Mesendoderm (in vitro differentiated cells): ENCODE measurements around the gene CARMIL1.

Source experiments
- DNase-seq: peaks from one replicate; pipeline ENCODE4 v3.0.0; 2013
- H2AK5ac ChIP-seq: 2 replicates; pipeline ENCODE4 v1.6.1; 2013; ENCODE audit warnings: low read length, inconsistent platforms
- H2BK120ac ChIP-seq: 2 replicates; pipeline ENCODE4 v1.6.1; 2013; ENCODE audit warnings: low read depth, mild to moderate bottlenecking, low read length, moderate library complexity, mixed read lengths
- H2BK15ac ChIP-seq: replicated peaks from 2 replicates; pipeline ENCODE4 v1.6.1; 2013; ENCODE audit warnings: low read depth, mild to moderate bottlenecking, moderate library complexity
- H2BK5ac ChIP-seq: 2 replicates; pipeline ENCODE4 v1.6.1; 2013; ENCODE audit warnings: low read length, inconsistent platforms
- H3K18ac ChIP-seq: 2 replicates; pipeline ENCODE4 v1.6.1; 2013; ENCODE audit warnings: mild to moderate bottlenecking, low read length, mixed read lengths
- H3K23ac ChIP-seq: one replicate; pipeline ENCODE4 v1.6.1; 2013; ENCODE audit warnings: low read length
- H3K27ac ChIP-seq: 2 replicates; pipeline ENCODE4 v1.5.1; 2013; ENCODE audit warnings: low read depth, mild to moderate bottlenecking, inconsistent platforms, low read length, moderate library complexity
- H3K27me3 ChIP-seq: 2 replicates; pipeline ENCODE4 v1.6.1; 2013; ENCODE audit warnings: low read length, control low read depth, mild to moderate bottlenecking, inconsistent platforms; ENCODE audit not compliant: insufficient read depth, poor library complexity
- H3K36me3 ChIP-seq: 2 replicates; pipeline ENCODE4 v1.6.1; 2013; ENCODE audit warnings: low read length, inconsistent platforms; ENCODE audit not compliant: control insufficient read depth, insufficient read depth
- H3K4ac ChIP-seq: one replicate; pipeline ENCODE4 v1.6.1; 2013; ENCODE audit warnings: low read depth, mild to moderate bottlenecking, low read length, moderate library complexity
- H3K4me1 ChIP-seq: 2 replicates; pipeline ENCODE4 v1.6.1; 2013; ENCODE audit warnings: low read depth, low read length, inconsistent platforms; ENCODE audit not compliant: control insufficient read depth
- H3K4me2 ChIP-seq: 2 replicates; pipeline ENCODE4 v1.6.1; 2013; ENCODE audit warnings: low read length
- H3K4me3 ChIP-seq: 2 replicates; pipeline ENCODE4 v1.5.1; 2013; ENCODE audit warnings: mild to moderate bottlenecking, low read length
- H3K56ac ChIP-seq: one replicate; pipeline ENCODE4 v1.6.1; 2013; ENCODE audit warnings: low read length
- H3K79me1 ChIP-seq: 2 replicates; pipeline ENCODE4 v1.6.1; 2013; ENCODE audit warnings: low read length, inconsistent platforms
- H3K79me2 ChIP-seq: 2 replicates; pipeline ENCODE4 v1.6.1; 2013; ENCODE audit warnings: mild to moderate bottlenecking, low read length; ENCODE audit not compliant: control insufficient read depth, insufficient read depth
- H3K9ac ChIP-seq: 2 replicates; pipeline ENCODE4 v1.6.1; 2013; ENCODE audit warnings: low read length, inconsistent platforms
- H4K5ac ChIP-seq: one replicate; pipeline ENCODE4 v1.6.1; 2013; ENCODE audit warnings: low read length
- H4K8ac ChIP-seq: one replicate; pipeline ENCODE4 v1.6.1; 2013; ENCODE audit warnings: low read depth, mild to moderate bottlenecking, control low read depth, low read length, moderate library complexity
- WGBS: extraction: QIAGEN DNeasy Blood & Tissue Kit; methylation state at CpG from one replicate; pipeline ENCODE4 v1.1.7; 2013; ENCODE audit warnings: low lambda C conversion rate, missing lambda C conversion rate; ENCODE audit not compliant: insufficient coverage; ENCODE audit errors: extremely low coverage; 5-methylcytosine and 5-hydroxymethylcytosine counted together

The CARMIL1 gene

GRCh38 chr6:25250878-25251277 lies 28.3 kb upstream of the CARMIL1 start:
- no CpG with 5 or more reads among the region's 5 CpGs for WGBS
- no peak overlapping the region for H4K8ac ChIP-seq
- no peaks in the 10 kb centered on the region for H3K36me3 ChIP-seq
- H3K23ac ChIP-seq = no peak overlapping the region
- H3K79me1 ChIP-seq = no peaks in the 10 kb centered on the region
- H3K27ac ChIP-seq = no peak overlapping the region
- no peak overlapping the region for H2BK15ac ChIP-seq
- no peaks in the 10 kb centered on the region for H3K4me1 ChIP-seq
- H3K56ac ChIP-seq = no peak overlapping the region
- no peak overlapping the region for H3K18ac ChIP-seq
- H2AK5ac ChIP-seq = no peak overlapping the region
- no peaks in the 10 kb centered on the region for H3K79me2 ChIP-seq
- H3K4me2 ChIP-seq = no peak overlapping the region
- no peak overlapping the region for H4K5ac ChIP-seq
- H2BK5ac ChIP-seq = no peak overlapping the region
- DNase-seq = peak; percentile 4
- H2BK120ac ChIP-seq = no peak overlapping the region
- H3K9ac ChIP-seq = no peak overlapping the region
- no peak overlapping the region for H3K4me3 ChIP-seq
- H3K27me3 ChIP-seq = no peaks in the 10 kb centered on the region
- no peak overlapping the region for H3K4ac ChIP-seq

DNA sequence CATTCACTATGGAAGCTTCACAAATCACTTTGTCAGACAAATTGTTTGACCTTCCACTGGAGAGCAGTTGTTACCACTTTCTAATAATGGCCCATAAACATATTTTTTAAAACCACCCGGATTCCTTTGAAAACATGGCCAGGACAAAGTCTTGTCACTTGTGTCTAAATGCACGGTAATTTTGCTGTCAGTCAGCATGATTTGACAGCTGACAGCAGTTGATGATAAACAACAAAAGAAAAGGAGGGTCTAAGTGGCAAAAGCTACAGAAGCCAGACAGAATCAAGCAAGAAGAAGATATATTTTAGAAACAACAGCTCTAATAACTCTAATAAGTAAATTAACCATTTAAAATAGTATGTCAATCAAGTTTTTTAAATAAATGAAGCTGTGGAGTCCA lies 27.7 kb upstream of the CARMIL1 start:
- Histone ChIP-seq H2BK15ac (no peak overlapping the region), H3K27ac (no peak overlapping the region), H3K4me1 (no peaks in the 10 kb centered on the region), H3K56ac (no peak overlapping the region), H3K9ac (no peak overlapping the region), H4K8ac (no peak overlapping the region), H3K27me3 (no peaks in the 10 kb centered on the region), H3K23ac (no peak overlapping the region), H2BK120ac (no peak overlapping the region), H3K4me3 (no peak overlapping the region), H3K36me3 (no peaks in the 10 kb centered on the region), H2BK5ac (no peak overlapping the region), H3K79me1 (no peaks in the 10 kb centered on the region), H3K4ac (no peak overlapping the region), H3K18ac (no peak overlapping the region), H4K5ac (no peak overlapping the region), H3K4me2 (no peak overlapping the region), H2AK5ac (no peak overlapping the region), H3K79me2 (no peaks in the 10 kb centered on the region)
- WGBS = no CpG with 5 or more reads among the region's 2 CpGs
- DNase-seq = no peak

DNA sequence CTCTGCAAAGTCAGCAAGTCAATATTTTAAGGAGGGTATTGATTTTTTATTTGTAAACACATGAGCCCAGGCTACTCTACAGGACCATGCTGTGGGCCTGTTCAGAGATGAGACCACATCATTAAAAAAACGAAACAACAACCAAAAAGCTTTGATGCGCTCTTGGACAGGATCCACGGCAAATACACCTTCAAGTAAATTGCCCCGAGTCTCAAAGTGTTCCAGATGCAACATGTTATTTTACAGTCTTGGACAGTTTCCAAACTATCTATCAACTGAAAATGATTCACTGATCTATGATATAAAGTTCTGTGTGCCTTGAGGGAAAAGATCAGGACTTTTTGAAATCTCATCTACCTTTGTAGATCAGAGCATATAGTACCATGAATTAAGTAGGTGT lies 25.8 kb upstream of the CARMIL1 start:
- Histone ChIP-seq H3K4ac (no peak overlapping the region), H3K56ac (no peak overlapping the region), H3K18ac (no peak overlapping the region), H3K9ac (no peak overlapping the region), H2AK5ac (no peak overlapping the region), H4K5ac (no peak overlapping the region), H3K4me3 (no peak overlapping the region), H3K4me1 (no peaks in the 10 kb centered on the region), H3K36me3 (no peaks in the 10 kb centered on the region), H3K4me2 (no peak overlapping the region), H3K79me2 (no peaks in the 10 kb centered on the region), H2BK15ac (no peak overlapping the region), H2BK5ac (no peak overlapping the region), H3K27me3 (no peaks in the 10 kb centered on the region), H3K79me1 (no peaks in the 10 kb centered on the region), H3K23ac (no peak overlapping the region), H3K27ac (no peak overlapping the region), H2BK120ac (no peak overlapping the region), H4K8ac (no peak overlapping the region)
- no CpG with 5 or more reads among the region's 4 CpGs for WGBS
- DNase-seq = no peak

DNA sequence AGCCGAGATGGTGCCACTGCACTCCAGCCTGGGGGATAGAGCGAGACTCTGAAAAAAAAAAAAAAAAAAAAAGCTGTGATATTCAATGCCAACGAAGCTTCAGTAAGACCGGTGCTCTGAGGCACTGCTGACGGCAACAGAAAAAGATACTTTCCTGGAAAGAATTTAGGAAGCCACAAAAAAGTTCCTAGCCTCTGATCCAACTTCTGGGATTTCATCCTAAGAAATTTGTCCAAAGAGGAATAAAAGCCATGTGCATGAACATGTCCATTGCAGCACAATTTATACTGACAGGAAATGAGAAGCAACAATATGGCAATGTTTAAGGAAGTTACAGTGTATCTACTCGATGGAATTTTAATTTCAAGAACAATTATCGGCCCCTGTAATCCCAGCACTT lies 24.5 kb upstream of the CARMIL1 start:
- no CpG with 5 or more reads among the region's 7 CpGs for WGBS
- no peak overlapping the region for H3K18ac ChIP-seq
- H3K4me2 ChIP-seq = no peak overlapping the region
- DNase-seq = no peak
- no peaks in the 10 kb centered on the region for H3K27me3 ChIP-seq
- H2AK5ac ChIP-seq = no peak overlapping the region
- H3K4me3 ChIP-seq = no peak overlapping the region
- no peak overlapping the region for H3K56ac ChIP-seq
- no peak overlapping the region for H2BK15ac ChIP-seq
- H3K9ac ChIP-seq = no peak overlapping the region
- H4K8ac ChIP-seq = no peak overlapping the region
- H3K4me1 ChIP-seq = no peaks in the 10 kb centered on the region
- no peak overlapping the region for H4K5ac ChIP-seq
- H3K27ac ChIP-seq = no peak overlapping the region
- no peaks in the 10 kb centered on the region for H3K79me2 ChIP-seq
- H3K36me3 ChIP-seq = no peaks in the 10 kb centered on the region
- H3K79me1 ChIP-seq = no peaks in the 10 kb centered on the region
- no peak overlapping the region for H3K23ac ChIP-seq
- no peak overlapping the region for H3K4ac ChIP-seq
- no peak overlapping the region for H2BK5ac ChIP-seq
- no peak overlapping the region for H2BK120ac ChIP-seq

- Histone ChIP-seq H3K4me2 (no peak overlapping the region), H2BK15ac (no peak overlapping the region), H3K27ac (no peak overlapping the region), H2AK5ac (no peak overlapping the region), H3K79me2 (no peaks in the 10 kb centered on the region), H3K18ac (no peak overlapping the region), H3K23ac (no peak overlapping the region), H3K27me3 (no peaks in the 10 kb centered on the region), H4K5ac (no peak overlapping the region), H3K36me3 (no peaks in the 10 kb centered on the region), H3K4me1 (no peaks in the 10 kb centered on the region), H3K4me3 (no peak overlapping the region), H3K4ac (no peak overlapping the region), H3K79me1 (no peaks in the 10 kb centered on the region), H3K56ac (no peak overlapping the region), H4K8ac (no peak overlapping the region), H3K9ac (no peak overlapping the region), H2BK120ac (no peak overlapping the region), H2BK5ac (no peak overlapping the region)
- DNase-seq = no peak
- WGBS = no CpG with 5 or more reads among the region's 7 CpGs
Measured at GRCh38 chr6:25257686-25258348, 21.4 kb upstream of the CARMIL1 start.

DNA sequence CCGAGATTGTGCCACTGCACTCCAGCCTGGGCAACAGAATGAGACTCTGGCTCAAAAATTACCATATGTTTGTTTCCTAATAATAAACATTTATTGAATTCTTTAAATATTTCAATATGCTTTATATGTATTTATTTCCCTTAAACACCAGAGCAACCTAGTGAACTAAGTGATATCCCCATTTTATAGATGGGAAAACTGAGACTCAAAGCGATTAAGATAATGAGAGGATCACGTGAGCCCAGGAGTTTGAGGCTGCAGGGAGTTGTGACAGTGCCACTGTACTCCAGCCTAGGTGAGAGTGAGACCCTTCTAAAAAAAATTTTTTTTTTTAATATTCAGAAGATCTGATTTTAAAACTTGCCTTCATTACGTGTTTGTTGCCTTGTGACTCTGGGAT lies 19.4 kb upstream of the CARMIL1 start:
- WGBS = no CpG with 5 or more reads among the region's 4 CpGs
- Histone ChIP-seq H3K18ac (no peak overlapping the region), H3K9ac (no peak overlapping the region), H3K27ac (no peak overlapping the region), H2BK15ac (no peak overlapping the region), H3K27me3 (no peaks in the 10 kb centered on the region), H3K4ac (no peak overlapping the region), H3K79me2 (no peaks in the 10 kb centered on the region), H2BK120ac (no peak overlapping the region), H3K4me3 (no peak overlapping the region), H2AK5ac (no peak overlapping the region), H3K4me1 (no peaks in the 10 kb centered on the region), H3K4me2 (no peak overlapping the region), H3K56ac (no peak overlapping the region), H3K36me3 (no peaks in the 10 kb centered on the region), H3K23ac (no peak overlapping the region), H4K5ac (no peak overlapping the region), H3K79me1 (no peaks in the 10 kb centered on the region), H2BK5ac (no peak overlapping the region), H4K8ac (no peak overlapping the region)
- no peak for DNase-seq
